Body of pancreas (tissue), 4 donors: ENCODE results near the gene HOXA6. TPM values are rescaled to one million over a fixed set of nuclear protein-coding genes. Genes with fewer than 3 reads are reported as not detected.

ENCODE experiments used
- ATAC-seq: fragments of 150-250 bp; one replicate; pipeline ENCODE4 v1.9.1; 2016
- DNase-seq, 4 donors: peaks; one replicate each; pipeline ENCODE4 v3.0.0-alpha.2; 2019
- H3K27ac ChIP-seq, 4 donors: fragments of 200-600 bp; sonication (generic); 1 replicate in 3 of 4; 2 replicates in 1 of 4; pipeline versions ENCODE4 v1.5.1 to v1.6.1; 2016 to 2019; ENCODE audit warnings: mild to moderate bottlenecking in 1 of 4, mixed read lengths in 1 of 4, moderate library complexity in 1 of 4
- H3K27me3 ChIP-seq, 2 donors: fragments of 200-600 bp; sonication (generic); one replicate each; pipeline ENCODE4 v1.6.0; 2016; ENCODE audit warnings: mild to moderate bottlenecking in 1 of 2
- H3K36me3 ChIP-seq, 2 donors: fragments of 200-600 bp; sonication (generic); replicated peaks in 1 of 2; 2 replicates each; pipeline ENCODE4 v1.5.1; 2016; ENCODE audit warnings: low read depth in 2 of 2; ENCODE audit not compliant: insufficient read depth in 1 of 2
- H3K4me1 ChIP-seq: fragments of 200-600 bp; sonication (generic); one replicate; pipeline ENCODE4 v1.6.0; 2016
- H3K4me3 ChIP-seq, 2 donors: fragments of 200-600 bp; sonication (generic); 1 replicate in 1 of 2; 2 replicates in 1 of 2; pipeline ENCODE4 v1.5.1; 2016 to 2019
- H3K9me3 ChIP-seq, 3 donors: fragments of 200-600 bp; sonication (generic); 1 replicate in 2 of 3; 2 replicates in 1 of 3; pipeline ENCODE4 v1.5.1; 2016
- CTCF ChIP-seq, 7 experiments: fragments of 450-650 bp in 4 of 7; fragments of 200-600 bp in 3 of 7; sonication (generic) in 3 of 7; IDR thresholded peaks; one replicate each; pipeline ENCODE4 v1.5.1; 2016 to 2019; ENCODE audit warnings: antibody characterized with exemption in 7 of 7
- POLR2A ChIP-seq, 3 donors: fragments of 450-650 bp; IDR thresholded peaks; one replicate each; pipeline ENCODE4 v1.6.1; 2016; ENCODE audit warnings: antibody characterized with exemption in 3 of 3, mild to moderate bottlenecking in 2 of 3
- WGBS, 2 donors: methylation state at CpG; one replicate each; pipeline ENCODE4 v1.1.5; 2017; 5-methylcytosine and 5-hydroxymethylcytosine counted together
- intact Hi-C: fragments of 100-400 bp; cut with DNase I; formaldehyde crosslinking; loops from one replicate; pipeline ENCODE4 v1.15.1; 2023
- total RNA-seq, 2 donors: library from RNA; depleted of rRNA; stranded (reverse); fragments of >200 nt; gene quantifications; one replicate each; pipeline ENCODE4 v1.1.0, GENCODE V29; 2016

HOXA6 gene
- total RNA-seq, 2 donors from 2014 or later = not detected

DNA sequence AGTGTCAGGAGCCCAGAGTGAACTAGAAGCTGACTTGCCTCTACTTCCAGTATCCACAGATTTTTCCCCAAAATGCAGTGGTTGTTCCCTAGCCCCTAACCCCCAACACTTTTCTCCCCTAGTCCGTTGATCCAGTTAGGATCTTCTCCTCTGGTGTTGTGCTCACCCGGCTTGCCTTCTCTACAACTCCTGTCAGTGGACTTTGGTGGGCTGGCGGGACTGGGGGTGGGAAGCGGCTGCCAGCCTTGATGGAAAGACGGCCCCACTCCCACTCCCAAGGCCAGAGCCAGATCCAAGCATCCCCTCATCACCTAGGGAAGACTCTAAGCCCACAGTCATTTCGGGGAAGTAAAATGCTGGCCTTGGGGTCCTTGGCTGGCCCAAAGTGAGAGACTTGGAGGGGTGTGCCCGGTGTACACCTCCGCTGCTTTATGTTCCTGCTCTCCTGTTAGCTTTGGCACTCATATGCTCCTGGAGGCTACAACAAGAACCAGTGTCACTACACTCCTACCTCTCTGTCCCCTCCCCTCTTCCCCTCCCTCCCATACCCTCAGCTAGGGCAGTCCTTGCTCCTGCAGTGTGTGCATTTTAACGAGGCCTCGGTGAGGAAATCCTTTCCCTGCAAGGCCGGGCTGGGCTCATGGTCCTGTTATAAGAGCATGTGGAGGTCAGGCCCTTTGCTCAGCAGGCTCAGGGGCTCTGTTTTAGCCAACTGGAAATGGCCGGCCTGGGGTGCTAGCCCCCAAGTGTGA lies 27.5 kb upstream of the HOXA6 start:
- DNase-seq (peak in 2 of 4 donors; percentile 5), ATAC-seq (no peak)
- Histone ChIP-seq H3K36me3 (no peaks in the 10 kb centered on the region), H3K4me3 (no peak overlapping the region), H3K9me3 (no peaks in the 10 kb centered on the region), H3K27me3 (peaks cover 5 to 88% of the 10 kb centered on the region in 2 donors), H3K27ac (no peak overlapping the region), H3K4me1 (peaks cover 32% of the 10 kb centered on the region)
- WGBS, 2 donors = 22 to 36% methylated on average over 11 to 12 of the region's 12 CpGs
- no peak for TF ChIP-seq POLR2A (IDR thresholded peaks at IDR 0.05)
- TF ChIP-seq CTCF (IDR thresholded peaks at IDR 0.05) = no peak
- intact Hi-C loops = no loop called here

DNA sequence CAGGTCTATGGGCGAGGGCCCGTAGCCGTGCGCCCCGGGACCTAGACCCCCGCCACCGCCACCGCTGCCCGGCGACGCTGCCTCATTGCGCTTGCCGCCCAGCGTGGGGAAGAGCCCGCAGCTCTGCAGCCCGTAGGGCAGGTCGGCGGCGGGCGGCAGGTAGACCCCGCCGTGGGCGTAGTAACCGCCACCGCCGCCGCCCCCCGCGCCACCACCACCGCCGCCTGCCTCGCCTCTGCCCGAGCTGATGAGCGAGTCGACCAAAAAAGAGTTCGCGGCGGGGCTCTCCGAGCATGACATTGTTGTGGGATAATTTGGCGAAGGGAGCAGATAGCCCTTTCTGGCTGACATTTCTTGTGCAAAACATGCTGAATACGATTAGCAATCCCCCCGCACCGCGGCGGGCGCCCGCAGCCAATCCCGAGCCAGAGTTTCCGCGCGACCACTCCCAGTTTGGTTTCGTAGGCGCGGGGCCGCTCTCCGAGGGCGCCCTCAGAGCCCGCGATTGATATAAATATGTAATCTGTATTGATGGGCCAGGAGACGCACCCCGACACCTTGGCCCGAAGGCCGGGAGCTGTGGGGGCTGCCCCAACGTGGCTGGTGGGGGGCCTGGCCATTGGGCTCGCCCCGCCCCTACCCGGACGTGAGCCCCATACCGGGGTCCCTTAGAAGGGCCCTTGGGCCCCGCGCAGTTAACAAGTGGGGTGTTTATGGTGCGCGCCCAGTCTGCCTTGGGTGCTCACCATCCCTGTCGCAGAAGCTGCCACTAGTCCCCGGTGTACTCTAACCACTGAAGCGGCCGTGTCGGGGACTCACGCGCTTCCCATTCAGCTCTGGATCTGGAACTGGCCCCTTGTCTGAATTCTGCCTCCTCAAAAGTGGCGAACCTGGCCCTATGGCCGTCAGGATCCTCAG lies 26.6 kb upstream of the HOXA6 start, which contains the start of gene HOXA10:
HOXA10 (minus strand) TSS at position 365 of the 918 bp plus-strand sequence; CDS start at position 351, 14 bp downstream.
- H3K27me3 ChIP-seq = peaks cover 5 to 88% of the 10 kb centered on the region in 2 donors
- no peak within 1 kb of the TSS for H3K27ac ChIP-seq
- 7 to 19% methylated on average over 13 to 82 of the region's 82 CpGs for WGBS, 2 donors
- TF ChIP-seq CTCF (IDR thresholded peaks at IDR 0.05) = no peak
- no peak for TF ChIP-seq POLR2A (IDR thresholded peaks at IDR 0.05)
- H3K9me3 ChIP-seq = no peaks in the 10 kb centered on the region
- intact Hi-C loops = no loop called here
- H3K36me3 ChIP-seq = no peaks in the 10 kb centered on the region
- peaks cover 30% of the 10 kb centered on the region for H3K4me1 ChIP-seq
- ATAC-seq (no peak), DNase-seq (peak in 2 of 4 donors; percentile 6 to 10)
- peak within 1 kb of the TSS in 1 of 2 donors; percentile 1 for H3K4me3 ChIP-seq

DNA sequence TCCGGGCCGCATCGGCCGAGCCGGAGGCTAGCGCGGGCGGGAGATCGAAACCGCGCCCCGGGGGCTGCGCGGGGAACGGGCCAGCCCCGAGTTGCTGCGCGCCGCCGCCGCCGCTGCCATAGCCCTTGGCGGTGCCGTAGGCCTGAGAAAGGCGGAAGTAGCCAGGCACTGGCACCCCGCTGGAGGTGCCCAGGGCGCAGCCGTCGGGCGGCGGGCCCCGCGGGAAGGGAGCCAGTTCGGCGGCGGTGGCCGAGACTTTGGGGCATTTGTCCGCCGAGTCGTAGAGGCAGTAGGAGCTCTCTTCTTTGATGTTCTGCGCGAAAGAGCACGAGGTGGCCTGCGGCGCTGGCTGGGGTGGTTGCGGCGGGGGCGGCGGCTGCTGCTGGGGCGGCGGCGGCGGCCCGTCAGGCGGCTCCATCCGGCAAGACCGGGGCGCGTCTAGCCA lies 26.0 kb upstream of the HOXA6 start:
- intact Hi-C loops = no loop called here
- ATAC-seq (peak; percentile 51), DNase-seq (peak in 3 of 4 donors; percentile 16 to 44 (median 39))
- no peak for TF ChIP-seq CTCF (IDR thresholded peaks at IDR 0.05)
- no peak for TF ChIP-seq POLR2A (IDR thresholded peaks at IDR 0.05)
- Histone ChIP-seq H3K4me1 (peaks cover 30% of the 10 kb centered on the region), H3K27ac (no peak overlapping the region), H3K36me3 (no peaks in the 10 kb centered on the region), H3K9me3 (no peaks in the 10 kb centered on the region), H3K27me3 (peaks cover 5 to 87% of the 10 kb centered on the region in 2 donors), H3K4me3 (peak overlapping the region in 1 of 2 donors; percentile 1)
- WGBS, 2 donors = 1 to 10% methylated on average over 17 to 30 of the region's 59 CpGs

DNA sequence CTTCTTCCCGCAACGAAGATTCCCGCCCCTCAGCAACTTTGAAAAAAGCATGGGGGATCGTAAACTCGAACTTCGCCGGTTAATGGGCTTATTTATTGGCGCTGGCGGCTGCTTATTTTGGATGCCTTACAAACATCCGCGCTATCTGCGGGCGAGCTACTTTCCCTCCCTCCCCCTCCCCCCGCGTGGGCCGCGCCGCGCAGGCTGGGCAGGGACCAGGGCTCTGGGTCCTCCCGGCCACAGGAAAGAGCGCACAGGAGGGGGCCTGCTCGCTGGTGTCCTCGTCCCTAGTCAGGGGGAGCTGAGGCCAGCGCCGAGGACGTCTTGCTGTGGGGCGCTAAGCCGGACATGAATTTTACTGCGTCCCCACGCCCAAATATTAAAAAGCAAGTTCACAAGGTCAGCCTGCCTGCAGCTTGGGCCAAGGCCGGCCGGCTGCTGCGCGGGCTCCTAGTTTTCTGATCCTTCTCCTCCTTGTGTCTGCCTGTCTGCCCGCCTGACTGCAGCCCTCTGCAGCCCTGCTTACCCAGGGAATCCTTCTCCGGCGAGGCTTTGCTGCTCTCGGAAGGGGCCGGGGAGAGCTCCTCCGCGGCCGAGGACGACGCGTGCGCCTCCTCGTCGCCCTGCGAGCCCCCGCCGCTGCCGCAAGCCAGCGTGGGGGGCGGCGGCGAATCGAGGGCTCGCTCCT lies 25.4 kb upstream of the HOXA6 start:
- Histone ChIP-seq H3K36me3 (no peaks in the 10 kb centered on the region), H3K9me3 (no peaks in the 10 kb centered on the region), H3K4me3 (peak overlapping the region in 1 of 2 donors; percentile 1), H3K4me1 (peaks cover 30% of the 10 kb centered on the region), H3K27me3 (peaks cover 5 to 89% of the 10 kb centered on the region in 2 donors), H3K27ac (no peak overlapping the region)
- ATAC-seq (peak; percentile 13), DNase-seq (peak in 2 of 4 donors; percentile 12 to 16)
- WGBS, 2 donors = 2 to 4% methylated on average over 12 to 55 of the region's 58 CpGs
- intact Hi-C loops = no loop called here
- TF ChIP-seq POLR2A (IDR thresholded peaks at IDR 0.05) (no peak), CTCF (IDR thresholded peaks at IDR 0.05) (no peak)
